ENCODE results near the gene UBP1. TPM values are rescaled to one million over a fixed set of nuclear protein-coding genes. Genes with fewer than 3 reads are reported as not detected.
A peak's percentile ranks its signal among the peaks of the same experiment; 100 is the strongest.
"Not testable (repeated sequence)": the region's sequence is repeated elsewhere in the genome, so short reads cannot be mapped to it uniquely, and the experiment has no call there.

Gene UBP1
- polyA plus RNA-seq, 2 donors, result 13.1 to 21.3 TPM

DNA sequence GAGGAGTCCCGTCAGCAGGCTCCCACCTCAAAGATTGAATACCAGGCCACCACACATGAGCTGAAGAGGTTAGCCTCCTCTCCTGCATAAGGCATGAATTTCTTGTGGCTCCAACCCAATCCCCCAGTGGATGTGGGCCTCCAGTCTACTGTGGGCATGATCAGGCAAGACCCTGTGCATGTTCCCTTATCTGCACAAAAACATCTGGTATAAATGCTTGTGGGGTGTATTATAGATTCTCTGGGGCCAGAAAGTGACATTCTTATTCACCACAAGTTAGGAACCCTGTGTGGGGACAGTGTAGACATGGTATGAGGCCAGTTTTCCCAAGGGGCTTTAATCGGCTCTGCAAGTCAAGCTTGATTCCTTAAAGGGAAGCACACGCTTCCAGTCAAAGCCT, 18.2 kb upstream of the UBP1 start:
- 76 to 95% methylated on average over 3 of the region's 3 CpGs for WGBS, 2 donors

GRCh38 chr3:33456756-33457155, 16.6 kb upstream of the UBP1 start:
- no peak overlapping the region for H3K27ac ChIP-seq (ENCODE audit: low read depth in 2 of 2, low read length in 1 of 2)
- 66 to 74% methylated on average over 2 of the region's 2 CpGs for WGBS, 2 donors
- H3K4me3 ChIP-seq (ENCODE audit: low read depth in 1 of 2, low read length in 2 of 2), result no peak overlapping the region

More for the DNA sequence above, 18.2 kb upstream of the UBP1 start:
- Histone ChIP-seq H3K4me3 (ENCODE audit: low read depth in 1 of 2, low read length in 2 of 2) (no peak overlapping the region), H3K27me3 (ENCODE audit: control insufficient read depth in 1 of 2, insufficient read depth in 2 of 2, low read length in 2 of 2) (no peaks in the 10 kb centered on the region), H3K9me3 (ENCODE audit: control insufficient read depth in 2 of 2, insufficient read depth in 1 of 2, low read depth in 1 of 2, low read length in 1 of 2) (peaks cover 0 to 8% of the 10 kb centered on the region in 2 donors), H3K4me1 (ENCODE audit: control insufficient read depth in 2 of 2, insufficient read depth in 2 of 2, low read length in 1 of 2) (peaks cover 0 to under 1% of the 10 kb centered on the region in 2 donors), H3K36me3 (ENCODE audit: control insufficient read depth in 2 of 2, insufficient read depth in 2 of 2, low read length in 1 of 2) (no peaks in the 10 kb centered on the region), H3K27ac (ENCODE audit: low read depth in 2 of 2, low read length in 1 of 2) (no peak overlapping the region)

GRCh38 chr3:33453331-33453761, 13.1 kb upstream of the UBP1 start:
- Histone ChIP-seq H3K27ac (ENCODE audit: low read depth in 2 of 2, low read length in 1 of 2) (no peak overlapping the region), H3K4me1 (ENCODE audit: control insufficient read depth in 2 of 2, insufficient read depth in 2 of 2, low read length in 1 of 2) (peaks cover 0 to 3% of the 10 kb centered on the region in 2 donors), H3K36me3 (ENCODE audit: control insufficient read depth in 2 of 2, insufficient read depth in 2 of 2, low read length in 1 of 2) (no peaks in the 10 kb centered on the region), H3K9me3 (ENCODE audit: control insufficient read depth in 2 of 2, insufficient read depth in 1 of 2, low read depth in 1 of 2, low read length in 1 of 2) (peaks cover 0 to 4% of the 10 kb centered on the region in 2 donors), H3K4me3 (ENCODE audit: low read depth in 1 of 2, low read length in 2 of 2) (no peak overlapping the region), H3K27me3 (ENCODE audit: control insufficient read depth in 1 of 2, insufficient read depth in 2 of 2, low read length in 2 of 2) (no peaks in the 10 kb centered on the region)
- WGBS, 2 donors, result 97% methylated on average over 19 of the region's 19 CpGs

More at GRCh38 chr3:33456756-33457155, 16.6 kb upstream of the UBP1 start:
- Histone ChIP-seq H3K36me3 (ENCODE audit: control insufficient read depth in 2 of 2, insufficient read depth in 2 of 2, low read length in 1 of 2) (no peaks in the 10 kb centered on the region), H3K27me3 (ENCODE audit: control insufficient read depth in 1 of 2, insufficient read depth in 2 of 2, low read length in 2 of 2) (no peaks in the 10 kb centered on the region), H3K4me1 (ENCODE audit: control insufficient read depth in 2 of 2, insufficient read depth in 2 of 2, low read length in 1 of 2) (peaks cover 0 to 3% of the 10 kb centered on the region in 2 donors), H3K9me3 (ENCODE audit: control insufficient read depth in 2 of 2, insufficient read depth in 1 of 2, low read depth in 1 of 2, low read length in 1 of 2) (peaks cover 0 to 8% of the 10 kb centered on the region in 2 donors)

DNA sequence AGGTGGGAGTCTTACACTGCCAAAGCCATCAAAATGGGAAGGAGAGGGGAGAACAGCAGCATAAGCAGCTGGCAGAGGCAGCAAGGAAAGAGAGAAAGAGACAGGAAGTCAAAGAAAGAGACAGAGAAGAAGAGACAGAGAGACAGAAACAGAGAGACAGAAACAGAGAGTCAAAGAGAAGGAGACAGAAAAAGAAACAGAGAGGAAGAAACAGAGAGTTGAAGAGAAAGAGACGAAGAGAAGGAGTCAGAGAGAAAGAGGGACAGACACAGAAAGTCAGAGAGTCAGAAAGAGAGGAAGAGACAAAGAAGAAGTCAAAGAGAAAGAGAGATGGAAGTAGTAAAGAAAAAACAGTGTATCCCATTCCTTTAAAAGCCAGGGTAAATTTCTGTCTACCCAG, 11.8 kb upstream of the UBP1 start:
- 88 to 92% methylated on average over 1 of the region's 1 CpG for WGBS, 2 donors
- not testable (repeated sequence) for H3K4me1 ChIP-seq (ENCODE audit: control insufficient read depth in 2 of 2, insufficient read depth in 2 of 2, low read length in 1 of 2); H3K27me3 ChIP-seq (ENCODE audit: control insufficient read depth in 1 of 2, insufficient read depth in 2 of 2, low read length in 2 of 2); H3K9me3 ChIP-seq (ENCODE audit: control insufficient read depth in 2 of 2, insufficient read depth in 1 of 2, low read depth in 1 of 2, low read length in 1 of 2); H3K27ac ChIP-seq (ENCODE audit: low read depth in 2 of 2, low read length in 1 of 2); H3K36me3 ChIP-seq (ENCODE audit: control insufficient read depth in 2 of 2, insufficient read depth in 2 of 2, low read length in 1 of 2); H3K4me3 ChIP-seq (ENCODE audit: low read depth in 1 of 2, low read length in 2 of 2)

- Histone ChIP-seq H3K36me3 (ENCODE audit: control insufficient read depth in 2 of 2, insufficient read depth in 2 of 2, low read length in 1 of 2) (no peaks in the 10 kb centered on the region), H3K27me3 (ENCODE audit: control insufficient read depth in 1 of 2, insufficient read depth in 2 of 2, low read length in 2 of 2) (no peaks in the 10 kb centered on the region), H3K27ac (ENCODE audit: low read depth in 2 of 2, low read length in 1 of 2) (no peak overlapping the region), H3K4me3 (ENCODE audit: low read depth in 1 of 2, low read length in 2 of 2) (no peak overlapping the region), H3K4me1 (ENCODE audit: control insufficient read depth in 2 of 2, insufficient read depth in 2 of 2, low read length in 1 of 2) (no peaks in the 10 kb centered on the region), H3K9me3 (ENCODE audit: control insufficient read depth in 2 of 2, insufficient read depth in 1 of 2, low read depth in 1 of 2, low read length in 1 of 2) (no peaks in the 10 kb centered on the region)
- 95 to 96% methylated on average over 15 of the region's 15 CpGs for WGBS, 2 donors
Measured at GRCh38 chr3:33447958-33448357, 7.8 kb upstream of the UBP1 start.

- not testable (repeated sequence) for H3K36me3 ChIP-seq (ENCODE audit: control insufficient read depth in 2 of 2, insufficient read depth in 2 of 2, low read length in 1 of 2); H3K9me3 ChIP-seq (ENCODE audit: control insufficient read depth in 2 of 2, insufficient read depth in 1 of 2, low read depth in 1 of 2, low read length in 1 of 2); H3K27me3 ChIP-seq (ENCODE audit: control insufficient read depth in 1 of 2, insufficient read depth in 2 of 2, low read length in 2 of 2); H3K4me1 ChIP-seq (ENCODE audit: control insufficient read depth in 2 of 2, insufficient read depth in 2 of 2, low read length in 1 of 2); H3K27ac ChIP-seq (ENCODE audit: low read depth in 2 of 2, low read length in 1 of 2); H3K4me3 ChIP-seq (ENCODE audit: low read depth in 1 of 2, low read length in 2 of 2)
- WGBS, 2 donors, result 83 to 85% methylated on average over 7 of the region's 7 CpGs
Measured at GRCh38 chr3:33447256-33447625, 7.0 kb upstream of the UBP1 start.

DNA sequence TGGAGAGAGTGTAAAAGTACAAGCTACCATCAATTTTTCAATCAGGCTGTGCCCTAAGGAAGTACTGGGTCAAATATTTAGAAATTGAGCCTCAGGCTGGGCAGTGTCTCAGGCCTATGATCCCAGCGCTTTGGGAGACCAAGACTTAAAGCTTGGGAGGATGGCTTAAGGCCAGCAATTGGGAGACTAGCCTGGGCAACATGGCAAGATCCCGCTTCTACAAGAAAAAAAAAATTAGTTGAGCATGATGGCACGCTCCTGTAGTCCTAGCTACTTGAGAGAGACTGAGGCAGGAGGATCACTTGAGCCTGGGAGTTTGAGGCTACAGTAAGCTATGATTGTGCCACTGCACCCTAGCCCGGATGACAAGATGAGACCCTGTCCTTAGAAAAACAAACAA, 2.0 kb upstream of the UBP1 start:
- Histone ChIP-seq H3K4me1 (ENCODE audit: control insufficient read depth in 2 of 2, insufficient read depth in 2 of 2, low read length in 1 of 2) (peaks cover 0 to 3% of the 10 kb centered on the region in 2 donors), H3K9me3 (ENCODE audit: control insufficient read depth in 2 of 2, insufficient read depth in 1 of 2, low read depth in 1 of 2, low read length in 1 of 2) (no peaks in the 10 kb centered on the region), H3K27ac (ENCODE audit: low read depth in 2 of 2, low read length in 1 of 2) (peak overlapping the region in 1 of 2 donors; percentile 99), H3K27me3 (ENCODE audit: control insufficient read depth in 1 of 2, insufficient read depth in 2 of 2, low read length in 2 of 2) (no peaks in the 10 kb centered on the region), H3K4me3 (ENCODE audit: low read depth in 1 of 2, low read length in 2 of 2) (no peak overlapping the region), H3K36me3 (ENCODE audit: control insufficient read depth in 2 of 2, insufficient read depth in 2 of 2, low read length in 1 of 2) (no peaks in the 10 kb centered on the region)
- WGBS, 2 donors, result 88 to 97% methylated on average over 4 of the region's 4 CpGs

GRCh38 chr3:33441225-33441976, 1.2 kb upstream of the UBP1 start:
- 20 to 22% methylated on average over 26 of the region's 26 CpGs for WGBS, 2 donors
- Histone ChIP-seq H3K27me3 (ENCODE audit: control insufficient read depth in 1 of 2, insufficient read depth in 2 of 2, low read length in 2 of 2) (no peaks in the 10 kb centered on the region), H3K27ac (ENCODE audit: low read depth in 2 of 2, low read length in 1 of 2) (peak overlapping the region; percentile 99 to 100), H3K9me3 (ENCODE audit: control insufficient read depth in 2 of 2, insufficient read depth in 1 of 2, low read depth in 1 of 2, low read length in 1 of 2) (no peaks in the 10 kb centered on the region), H3K36me3 (ENCODE audit: control insufficient read depth in 2 of 2, insufficient read depth in 2 of 2, low read length in 1 of 2) (no peaks in the 10 kb centered on the region), H3K4me1 (ENCODE audit: control insufficient read depth in 2 of 2, insufficient read depth in 2 of 2, low read length in 1 of 2) (peaks cover 0 to 5% of the 10 kb centered on the region in 2 donors), H3K4me3 (ENCODE audit: low read depth in 1 of 2, low read length in 2 of 2) (peak overlapping the region; percentile 56 to 82)

DNA sequence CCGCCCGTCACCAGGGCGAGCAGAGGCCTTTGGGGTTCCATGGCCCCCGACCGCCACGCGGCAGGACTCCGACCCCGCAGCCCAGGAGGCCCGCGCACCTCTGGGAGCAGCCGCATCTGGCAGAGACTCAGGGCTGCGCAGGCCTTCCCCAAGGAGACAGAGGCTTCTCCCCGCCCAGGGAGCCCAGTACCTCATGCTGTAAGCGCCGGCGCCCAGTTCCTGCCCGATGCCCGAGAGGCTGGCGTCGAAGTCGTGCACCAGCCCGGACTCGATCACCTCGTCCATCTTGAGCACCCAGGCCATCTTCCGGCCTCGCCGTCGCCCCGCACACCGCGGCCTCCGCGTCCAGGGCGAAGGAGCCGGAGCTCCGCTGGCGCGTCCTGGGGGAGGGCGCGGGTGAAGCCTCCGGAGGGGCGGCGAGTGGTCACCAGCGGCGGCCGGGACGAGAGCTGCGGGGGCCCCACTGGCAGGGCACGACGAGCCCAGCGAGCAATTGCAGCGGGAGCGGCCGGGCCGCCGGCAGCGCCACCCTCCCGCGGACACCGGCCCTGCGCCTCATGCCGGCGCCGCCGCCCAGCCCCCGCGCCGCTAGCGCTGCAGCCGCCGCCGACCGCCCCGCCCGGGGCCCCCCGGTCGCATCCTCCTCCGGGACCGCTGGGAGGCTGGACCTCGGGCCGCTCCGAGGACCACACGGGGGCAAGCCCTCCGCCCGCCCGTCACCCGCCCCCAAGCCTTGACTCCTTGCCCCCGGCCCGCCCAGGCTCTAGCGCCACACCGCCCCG, 468 bp downstream of the UBP1 start:
- H3K27ac ChIP-seq (ENCODE audit: low read depth in 2 of 2, low read length in 1 of 2), result peak overlapping the region; percentile 95 to 100
- peaks cover 0 to 5% of the 10 kb centered on the region in 2 donors for H3K4me1 ChIP-seq (ENCODE audit: control insufficient read depth in 2 of 2, insufficient read depth in 2 of 2, low read length in 1 of 2)
- no peaks in the 10 kb centered on the region for H3K36me3 ChIP-seq (ENCODE audit: control insufficient read depth in 2 of 2, insufficient read depth in 2 of 2, low read length in 1 of 2)
- H3K4me3 ChIP-seq (ENCODE audit: low read depth in 1 of 2, low read length in 2 of 2), result peak overlapping the region; percentile 82 to 83
- no peaks in the 10 kb centered on the region for H3K27me3 ChIP-seq (ENCODE audit: control insufficient read depth in 1 of 2, insufficient read depth in 2 of 2, low read length in 2 of 2)
- no peaks in the 10 kb centered on the region for H3K9me3 ChIP-seq (ENCODE audit: control insufficient read depth in 2 of 2, insufficient read depth in 1 of 2, low read depth in 1 of 2, low read length in 1 of 2)
- 1% methylated on average over 59 to 93 of the region's 93 CpGs for WGBS, 2 donors

All from esophagus (tissue), 2 donors.